Measurements from ENCODE around the gene CDH8. TPM values are rescaled to one million over a fixed set of nuclear protein-coding genes. Genes with fewer than 3 reads are reported as not detected.

Gene CDH8, protein sequence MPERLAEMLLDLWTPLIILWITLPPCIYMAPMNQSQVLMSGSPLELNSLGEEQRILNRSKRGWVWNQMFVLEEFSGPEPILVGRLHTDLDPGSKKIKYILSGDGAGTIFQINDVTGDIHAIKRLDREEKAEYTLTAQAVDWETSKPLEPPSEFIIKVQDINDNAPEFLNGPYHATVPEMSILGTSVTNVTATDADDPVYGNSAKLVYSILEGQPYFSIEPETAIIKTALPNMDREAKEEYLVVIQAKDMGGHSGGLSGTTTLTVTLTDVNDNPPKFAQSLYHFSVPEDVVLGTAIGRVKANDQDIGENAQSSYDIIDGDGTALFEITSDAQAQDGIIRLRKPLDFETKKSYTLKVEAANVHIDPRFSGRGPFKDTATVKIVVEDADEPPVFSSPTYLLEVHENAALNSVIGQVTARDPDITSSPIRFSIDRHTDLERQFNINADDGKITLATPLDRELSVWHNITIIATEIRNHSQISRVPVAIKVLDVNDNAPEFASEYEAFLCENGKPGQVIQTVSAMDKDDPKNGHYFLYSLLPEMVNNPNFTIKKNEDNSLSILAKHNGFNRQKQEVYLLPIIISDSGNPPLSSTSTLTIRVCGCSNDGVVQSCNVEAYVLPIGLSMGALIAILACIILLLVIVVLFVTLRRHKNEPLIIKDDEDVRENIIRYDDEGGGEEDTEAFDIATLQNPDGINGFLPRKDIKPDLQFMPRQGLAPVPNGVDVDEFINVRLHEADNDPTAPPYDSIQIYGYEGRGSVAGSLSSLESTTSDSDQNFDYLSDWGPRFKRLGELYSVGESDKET
- total RNA-seq = not detected
- long read RNA-seq = 0 reads

DNA sequence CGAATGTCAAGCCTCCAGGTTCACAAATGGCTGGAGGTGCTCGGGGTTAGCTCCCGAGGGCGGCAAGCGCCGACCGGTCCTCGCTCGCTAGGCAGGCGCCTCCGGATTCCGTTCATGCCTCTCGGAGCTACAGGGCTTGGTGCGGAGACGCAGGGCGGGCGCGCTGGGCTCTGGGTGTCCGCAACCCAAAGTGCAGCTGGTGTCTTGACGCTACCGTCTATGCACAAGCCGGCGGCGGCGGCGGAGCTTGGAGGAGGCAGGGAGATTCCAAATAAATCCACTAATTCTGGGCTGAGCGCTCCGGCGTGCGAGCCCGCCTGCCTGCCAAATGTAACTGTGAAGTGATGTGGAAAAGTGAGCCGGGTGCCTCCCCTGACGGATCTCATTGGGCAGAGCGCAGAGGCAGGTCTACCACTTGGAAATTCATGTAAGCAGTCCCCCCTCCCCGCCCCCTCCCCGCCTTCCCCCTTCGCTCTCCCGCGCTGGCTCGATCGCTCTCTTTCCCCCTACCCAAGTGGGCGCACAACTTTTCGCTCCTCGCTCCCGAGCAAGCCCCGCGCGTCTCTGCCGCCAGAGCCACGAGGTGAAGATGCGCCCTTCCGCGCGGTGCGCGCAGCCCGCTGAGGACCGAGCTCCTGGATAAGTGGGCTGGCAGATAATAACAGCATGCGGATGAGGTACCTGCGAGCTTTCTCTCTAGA lies at the start of gene CDH8:
CDH8 (minus strand) TSS at position 338 of the 701 bp plus-strand sequence. CDS start 15,035 bp downstream, outside the sequence.
- intact Hi-C loops (cut with DNase I) = no loop called here
- ATAC-seq = no peak
- peak; percentile 39 for DNase-seq (ENCODE audit: missing footprints)

DNA sequence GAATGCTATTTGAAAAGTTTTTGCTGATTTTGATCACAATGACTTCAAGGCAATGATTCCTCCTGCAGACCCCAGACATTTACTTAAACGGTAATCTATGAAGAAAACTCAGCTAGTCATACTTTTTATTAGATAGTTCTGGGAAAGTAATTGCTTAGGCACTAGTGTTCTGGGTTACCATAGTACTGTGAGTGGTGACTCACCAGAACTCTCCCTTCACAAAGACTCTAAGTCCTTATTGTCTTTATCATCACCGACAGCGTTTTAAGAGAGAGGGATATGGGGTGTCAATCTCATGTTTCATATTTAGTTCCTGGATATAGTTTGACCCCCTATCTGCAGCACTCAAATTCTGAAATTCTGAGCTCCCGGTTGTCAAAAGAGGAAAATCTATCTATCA lies 43.0 kb upstream of the CDH8 start:
- DNase-seq (ENCODE audit: missing footprints) (no peak), ATAC-seq (no peak)
- intact Hi-C loops (cut with DNase I) = no loop called here

DNA sequence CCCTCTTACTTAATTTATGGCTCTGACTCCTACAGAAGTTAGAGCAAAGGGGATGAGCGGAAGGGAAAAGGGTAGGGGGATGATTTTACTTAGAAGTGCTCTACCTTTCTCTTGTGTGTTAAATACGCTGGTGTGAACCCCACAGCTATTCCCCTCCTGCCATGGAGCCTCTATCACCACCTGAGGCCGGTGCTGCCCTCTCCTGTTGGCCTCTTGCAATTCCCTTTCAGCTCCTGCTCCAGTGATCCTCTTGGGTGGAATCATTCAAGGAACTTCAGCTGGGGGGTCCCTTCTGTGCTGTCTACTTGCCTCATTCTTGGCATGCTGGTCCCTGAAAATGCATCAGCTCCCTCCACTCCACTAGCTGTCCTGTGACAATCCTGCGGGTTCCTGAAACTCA lies 41.8 kb upstream of the CDH8 start:
- intact Hi-C loops (cut with DNase I) = no loop called here
- ATAC-seq (no peak), DNase-seq (ENCODE audit: missing footprints) (no peak)

DNA sequence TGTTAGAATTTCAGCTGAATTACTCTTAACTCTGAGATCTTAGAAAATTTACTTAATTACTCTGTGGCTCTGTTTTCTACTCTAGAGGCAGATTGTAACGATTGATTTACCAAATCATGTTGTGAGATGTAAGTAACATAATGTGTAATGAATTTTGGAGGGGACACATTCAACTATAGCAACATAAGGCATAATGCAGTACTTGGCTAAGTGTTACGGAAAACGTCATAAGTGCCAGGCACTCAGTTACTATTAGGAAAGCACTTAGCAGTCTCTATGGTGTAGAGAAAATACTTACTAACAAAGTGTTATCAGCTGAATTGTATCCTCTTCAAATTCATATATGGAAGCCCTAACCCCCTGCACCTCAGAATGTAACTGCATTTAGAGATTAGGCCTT lies 40.6 kb upstream of the CDH8 start:
- DNase-seq (ENCODE audit: missing footprints) = no peak

DNA sequence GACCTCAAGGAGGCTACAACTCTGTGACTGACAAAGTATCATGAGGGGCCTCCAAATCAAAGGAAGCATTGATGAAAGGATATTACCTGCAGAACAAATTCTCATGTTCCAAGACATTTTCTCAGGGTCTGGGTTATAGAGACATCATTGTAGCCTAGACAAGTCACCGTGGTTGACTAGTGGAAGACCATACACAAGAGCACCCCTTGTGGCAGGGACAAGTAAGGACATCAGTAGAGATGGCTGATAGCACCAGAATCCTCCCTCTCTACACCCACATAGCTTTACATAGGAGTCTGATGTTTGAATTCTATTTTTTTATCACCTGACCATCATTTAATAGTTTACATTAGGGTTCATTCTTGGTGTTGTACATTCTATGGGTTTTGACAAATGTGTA lies 32.5 kb upstream of the CDH8 start:
- no peak for ATAC-seq
- no peak for DNase-seq (ENCODE audit: missing footprints)
- intact Hi-C loops (cut with DNase I) = no loop called here

More for the DNA sequence above, 40.6 kb upstream of the CDH8 start:
- intact Hi-C loops (cut with DNase I) = no loop called here
- ATAC-seq = no peak

DNA sequence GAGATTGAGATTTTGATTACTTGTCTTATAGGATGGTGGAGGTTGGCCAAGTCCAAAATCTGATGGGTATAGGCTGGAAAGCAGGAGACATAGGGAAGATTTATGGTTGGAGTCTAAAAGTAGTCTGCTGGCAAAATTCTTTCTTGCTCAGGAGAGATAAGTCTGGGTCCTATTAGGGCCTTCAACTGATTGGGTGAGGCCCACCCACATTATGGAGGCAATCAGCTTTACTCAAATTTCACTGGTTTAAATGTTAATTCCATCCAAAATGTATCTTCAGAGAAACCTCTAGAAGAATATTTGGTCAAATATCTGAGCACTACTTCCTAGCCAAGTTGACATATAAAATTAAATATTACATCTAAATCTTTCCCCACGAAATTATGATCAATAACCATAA lies 31.7 kb upstream of the CDH8 start:
- no peak for ATAC-seq
- intact Hi-C loops (cut with DNase I) = no loop called here
- DNase-seq (ENCODE audit: missing footprints) = no peak

DNA sequence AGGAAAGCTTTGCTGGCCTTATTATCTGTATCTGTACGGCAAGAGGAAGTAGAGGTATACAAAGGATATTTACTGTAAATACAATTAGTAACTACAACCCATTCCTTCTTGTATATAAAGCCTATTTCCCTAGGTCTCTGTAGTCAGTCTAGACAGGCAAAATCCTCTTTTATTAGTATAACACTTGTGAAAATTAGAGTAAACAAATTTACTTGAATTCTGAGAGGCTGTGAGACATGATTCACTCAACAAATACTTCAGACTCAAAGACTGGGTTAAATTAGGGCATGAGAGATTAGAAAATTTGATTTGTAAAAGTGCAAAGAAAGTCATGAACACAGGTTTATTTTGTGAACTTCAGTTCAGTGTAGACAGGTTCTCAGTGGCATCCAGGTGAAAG lies 30.9 kb upstream of the CDH8 start:
- intact Hi-C loops (cut with DNase I) = no loop called here
- ATAC-seq (no peak), DNase-seq (ENCODE audit: missing footprints) (no peak)

DNA sequence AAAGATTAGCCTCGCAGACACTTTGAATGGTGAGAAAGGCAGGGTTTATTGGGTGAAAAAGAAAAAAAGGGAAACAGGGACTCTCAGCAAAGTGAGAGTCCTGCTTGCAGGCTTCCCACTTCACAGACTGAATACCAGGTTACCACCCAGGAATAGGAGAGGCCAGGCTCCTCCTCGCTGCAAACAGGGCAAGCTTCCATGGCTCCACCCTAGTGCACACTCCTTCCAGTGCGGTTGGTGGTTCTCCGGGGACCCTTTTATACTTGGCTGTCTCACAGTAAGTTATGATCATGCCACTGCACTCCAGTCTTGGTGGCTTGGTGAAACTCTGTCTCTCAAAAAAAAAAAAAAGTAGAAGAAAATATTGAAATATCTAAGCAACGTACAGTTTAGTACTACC lies 30.5 kb upstream of the CDH8 start:
- intact Hi-C loops (cut with DNase I) = no loop called here
- ATAC-seq = no peak
- no peak for DNase-seq (ENCODE audit: missing footprints)

DNA sequence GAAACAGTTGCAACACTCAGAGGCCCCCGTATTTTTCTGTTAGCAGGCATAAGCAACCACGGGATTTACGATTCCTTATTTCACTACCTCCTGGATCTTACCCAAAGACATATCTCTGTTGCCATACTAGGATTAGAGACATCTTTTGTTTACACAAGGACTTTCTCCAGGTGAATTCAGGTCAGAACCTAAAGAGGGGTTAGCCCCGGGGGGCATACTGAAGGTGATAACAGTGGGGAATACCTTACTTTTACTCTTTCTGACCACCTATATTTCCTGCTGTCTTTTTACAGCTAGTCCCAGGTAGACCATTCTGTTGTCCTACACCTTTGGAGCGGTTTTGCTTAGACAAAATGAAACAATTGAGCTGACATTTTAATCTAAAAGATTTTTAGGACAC lies 27.9 kb upstream of the CDH8 start:
- no peak for ATAC-seq

DNA sequence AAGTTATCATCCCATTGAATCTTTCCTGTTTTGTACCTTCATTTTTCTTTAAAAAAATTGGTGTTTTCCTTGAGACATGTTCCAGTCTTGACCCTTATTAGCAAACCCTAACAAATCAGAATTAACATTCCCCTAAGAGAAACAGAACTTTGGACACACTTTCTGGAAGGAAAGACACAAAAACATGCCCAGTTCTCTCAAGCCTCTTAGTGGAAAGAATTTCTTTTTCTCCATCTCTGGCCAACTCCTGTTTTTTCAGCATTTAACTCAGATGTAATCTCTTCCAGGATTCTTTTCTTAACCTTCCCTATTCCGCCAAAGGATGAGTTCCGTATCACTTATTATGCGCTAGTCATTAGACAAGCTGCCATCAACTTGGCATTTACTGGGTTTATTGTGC lies 23.9 kb upstream of the CDH8 start:
- no peak for DNase-seq (ENCODE audit: missing footprints)
- intact Hi-C loops (cut with DNase I) = no loop called here
- no peak for ATAC-seq

More for the DNA sequence above, 27.9 kb upstream of the CDH8 start:
- intact Hi-C loops (cut with DNase I) = no loop called here
- DNase-seq (ENCODE audit: missing footprints) = no peak

DNA sequence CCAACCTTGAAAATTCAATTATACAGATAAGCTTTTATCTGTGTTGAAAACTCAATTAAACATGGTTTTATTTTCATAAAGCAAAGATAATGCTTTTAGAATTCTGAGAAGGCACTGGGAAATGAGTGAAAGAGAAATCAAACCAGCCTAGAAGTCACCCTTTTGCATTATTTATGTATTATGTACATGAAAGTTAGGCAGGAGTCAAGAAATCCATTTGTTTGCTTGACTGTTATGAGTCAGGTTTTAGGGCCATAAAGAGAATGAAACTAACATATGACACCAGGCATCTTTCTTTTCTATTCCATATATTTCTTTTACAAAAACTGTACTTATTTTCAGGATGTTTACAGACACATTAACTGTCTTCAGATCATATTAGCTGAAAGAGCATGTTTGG lies 23.3 kb upstream of the CDH8 start:
- intact Hi-C loops (cut with DNase I) = no loop called here
- ATAC-seq = no peak

DNA sequence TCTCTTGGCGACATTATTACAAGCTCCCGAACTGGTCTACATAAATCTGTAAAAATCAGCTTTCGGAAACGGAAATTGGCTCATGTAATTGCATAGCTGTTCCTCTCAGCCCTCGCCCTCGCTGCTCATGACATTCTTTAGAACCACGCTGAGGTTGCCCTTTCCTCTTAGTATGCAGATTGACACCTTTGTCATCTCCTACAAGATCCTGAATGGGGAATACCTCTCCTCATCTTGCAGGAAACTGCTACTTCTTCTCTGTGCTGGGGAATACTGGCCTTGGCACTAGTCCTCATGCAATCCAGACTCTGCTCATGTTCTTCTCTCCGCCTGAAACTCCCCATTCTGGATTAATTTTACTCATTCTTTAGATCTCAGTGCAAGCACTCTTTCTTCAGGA lies 22.2 kb upstream of the CDH8 start:
- no peak for DNase-seq (ENCODE audit: missing footprints)
- intact Hi-C loops (cut with DNase I) = no loop called here
- ATAC-seq = no peak

More for the DNA sequence above, 23.3 kb upstream of the CDH8 start:
- DNase-seq (ENCODE audit: missing footprints) = no peak

DNA sequence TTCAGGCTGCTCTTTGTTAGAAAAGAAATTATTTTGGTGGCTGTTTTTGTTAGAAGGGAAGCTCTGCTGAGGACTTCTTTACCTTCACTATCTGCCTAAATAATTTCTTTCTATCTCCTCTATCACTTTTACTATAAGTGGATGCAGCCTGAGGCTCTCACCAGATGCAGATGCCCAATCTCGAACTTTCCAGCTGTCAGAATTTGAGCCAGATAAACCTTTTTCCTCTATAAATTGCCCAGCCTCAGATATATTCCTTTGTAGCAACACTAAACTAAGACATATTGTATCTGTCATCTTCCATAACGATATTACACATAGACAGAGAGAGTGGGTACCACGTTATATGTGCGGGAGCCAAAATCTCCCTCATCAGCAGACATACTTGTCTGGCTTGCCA lies 15.7 kb upstream of the CDH8 start:
- ATAC-seq (no peak), DNase-seq (ENCODE audit: missing footprints) (no peak)
- intact Hi-C loops (cut with DNase I) = no loop called here

DNA sequence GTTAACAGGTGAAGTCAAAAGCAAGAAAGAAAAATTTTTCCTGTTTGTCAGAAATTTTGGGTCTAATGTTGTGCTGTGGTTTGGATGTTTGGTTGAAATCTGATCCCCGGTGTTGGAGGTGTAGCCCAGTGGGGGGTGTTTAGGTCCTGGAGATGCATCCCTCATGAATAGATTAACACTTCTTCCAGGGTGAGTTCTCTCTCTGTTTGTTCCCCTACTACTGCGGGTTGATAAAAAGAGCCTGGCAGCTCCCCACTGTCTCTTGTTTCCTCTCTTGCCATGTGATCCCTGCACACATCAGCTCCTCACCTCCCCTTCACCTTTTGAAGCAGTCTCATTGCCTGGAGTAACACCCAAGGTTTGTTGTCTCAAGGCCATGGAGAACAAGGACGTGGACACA lies 14.6 kb upstream of the CDH8 start:
- no peak for ATAC-seq
- DNase-seq (ENCODE audit: missing footprints) = no peak
- intact Hi-C loops (cut with DNase I) = no loop called here

DNA sequence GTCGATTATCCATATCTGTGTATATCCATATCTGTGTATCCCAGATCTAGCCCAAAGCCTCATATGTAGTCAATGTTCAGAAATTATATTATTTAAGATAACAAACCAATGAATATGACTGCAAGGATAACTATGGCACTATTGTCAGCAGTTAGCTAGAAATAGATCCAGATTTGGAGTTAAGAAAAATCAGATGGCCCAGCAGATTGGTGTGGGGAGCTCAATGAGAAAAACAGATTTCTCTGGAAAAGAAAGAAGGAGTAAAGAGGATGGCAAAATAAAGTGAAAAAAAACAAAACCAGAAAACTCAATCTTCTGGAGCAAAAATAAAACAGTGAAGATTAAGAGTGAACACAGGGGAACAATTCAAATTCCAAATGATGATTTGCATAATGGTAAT lies 10.6 kb upstream of the CDH8 start:
- DNase-seq (ENCODE audit: missing footprints) (no peak), ATAC-seq (no peak)
- intact Hi-C loops (cut with DNase I) = no loop called here

DNA sequence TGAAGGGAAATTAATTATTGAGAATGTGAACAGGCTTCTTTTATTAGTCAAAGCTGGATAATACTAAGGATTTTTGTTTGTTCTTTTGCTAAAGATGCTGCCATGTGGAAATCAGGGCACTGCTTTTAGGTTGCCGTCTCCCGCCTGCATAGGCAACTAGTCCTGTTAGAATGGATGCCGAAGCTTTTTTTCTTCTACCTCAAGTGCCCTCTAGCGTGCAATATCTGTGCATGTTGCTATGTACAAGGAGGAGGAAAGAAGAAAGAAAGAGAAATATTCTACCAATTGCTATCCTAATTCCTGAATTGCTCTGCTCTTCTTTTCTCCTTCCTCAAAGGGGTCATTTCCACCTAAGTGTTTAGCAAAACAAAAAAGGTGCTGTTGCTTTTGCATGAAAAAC lies 5.2 kb upstream of the CDH8 start:
- ATAC-seq = no peak
- intact Hi-C loops (cut with DNase I) = no loop called here
- no peak for DNase-seq (ENCODE audit: missing footprints)

DNA sequence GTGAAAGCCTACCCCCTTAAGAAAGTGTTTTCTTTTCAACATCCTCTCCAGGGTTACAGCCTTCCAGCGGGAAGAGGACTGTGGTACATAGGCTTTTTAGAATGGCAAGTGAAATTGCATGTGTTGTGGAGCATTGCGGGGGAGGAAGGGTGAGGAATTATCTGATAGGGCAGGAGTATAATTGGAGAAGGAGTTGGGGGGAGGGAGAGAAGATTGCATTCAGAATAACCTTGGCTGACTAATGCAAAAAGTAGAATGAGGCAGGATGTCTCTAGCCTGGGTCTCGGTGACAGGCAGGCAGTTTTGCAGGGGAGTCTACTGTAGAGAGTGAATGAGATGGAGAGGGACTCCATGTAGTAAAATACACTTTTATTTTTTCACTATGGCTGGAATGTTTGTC lies 2.4 kb upstream of the CDH8 start:
- ATAC-seq = no peak
- intact Hi-C loops (cut with DNase I) = no loop called here

DNA sequence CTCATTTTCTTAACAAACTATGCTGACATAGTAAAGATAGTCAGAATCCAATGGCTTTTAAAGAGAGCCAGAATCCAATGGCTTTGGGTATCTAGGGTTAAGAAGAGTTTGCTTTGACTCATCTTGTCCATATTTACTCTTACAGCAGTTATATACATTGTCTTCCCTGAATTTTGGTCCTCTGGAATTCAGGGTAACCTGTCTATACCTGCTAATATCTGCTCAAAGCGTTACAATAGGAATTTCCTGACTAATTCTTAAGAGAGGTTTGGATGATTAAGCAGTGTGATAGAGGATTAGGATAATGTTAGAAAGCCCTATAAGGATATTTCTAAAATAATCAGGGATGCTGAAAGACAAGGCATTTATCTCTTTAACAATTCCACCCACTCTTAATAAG lies 2.0 kb upstream of the CDH8 start:
- ATAC-seq = no peak
- intact Hi-C loops (cut with DNase I) = no loop called here
- no peak for DNase-seq (ENCODE audit: missing footprints)

More for the DNA sequence above, 2.4 kb upstream of the CDH8 start:
- DNase-seq (ENCODE audit: missing footprints) = no peak

DNA sequence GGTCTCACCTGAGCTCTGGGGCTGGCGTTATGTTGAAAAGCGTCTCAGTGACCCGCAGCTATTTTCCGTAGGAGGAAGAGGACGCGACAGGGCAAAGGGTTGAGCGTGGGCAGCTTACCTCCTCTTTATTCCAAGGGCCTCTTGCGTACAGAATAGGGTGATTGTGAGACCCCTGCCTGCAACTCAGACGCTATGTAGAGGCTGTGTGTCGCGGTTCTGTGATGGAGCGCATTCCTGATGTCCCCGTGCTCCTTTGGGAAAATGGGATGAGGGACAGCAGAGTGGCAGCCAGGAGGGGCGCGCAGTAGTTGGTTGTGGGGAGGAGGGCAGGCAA lies 531 bp upstream of the CDH8 start:
- DNase-seq (ENCODE audit: missing footprints) (no peak), ATAC-seq (no peak)
- intact Hi-C loops (cut with DNase I) = no loop called here
